Neural cell (in vitro differentiated cells): ENCODE data around the gene SMIM35.

Experiments
- CTCF ChIP-seq: fragments of 450-650 bp; IDR thresholded peaks from 2 replicates; pipeline ENCODE4 v1.5.1; 2014; ENCODE audit warnings: antibody characterized with exemption, mild to moderate bottlenecking, moderate library complexity; ENCODE audit not compliant: poor library complexity, severe bottlenecking
- EP300 ChIP-seq: fragments of 450-650 bp; conservative IDR thresholded peaks from 2 replicates; pipeline ENCODE4 v1.6.1; 2014; ENCODE audit warnings: antibody characterized with exemption, mild to moderate bottlenecking, moderate library complexity; ENCODE audit not compliant: poor library complexity, severe bottlenecking

GRCh38 chr11:118084247-118084646 lies 2.5 kb downstream of the SMIM35 start:
- TF ChIP-seq CTCF = no peak
- TF ChIP-seq EP300 = no peak
